ENCODE data around the gene SPTBN5. TPM values are rescaled to one million over a fixed set of nuclear protein-coding genes. Genes with fewer than 3 reads are reported as not detected.

Gene SPTBN5
- total RNA-seq, 6 experiments from 2014 or later, result 0.16 to 0.34 (median 0.24) TPM

- no peak overlapping the region for H3K27ac Mint-ChIP-seq
- H3K4me3 Mint-ChIP-seq, result no peak overlapping the region
- no peak for TF ChIP-seq CTCF (IDR thresholded peaks at IDR 0.05)
- peaks cover 4% of the 10 kb centered on the region; the same call in 1 of the 2 replicates for H3K27me3 Mint-ChIP-seq (ENCODE audit: insufficient read depth)
- no peaks in the 10 kb centered on the region for H3K9me3 Mint-ChIP-seq
- peaks cover 5% of the 10 kb centered on the region; the same call in 1 of the 2 replicates for H3K36me3 Mint-ChIP-seq (ENCODE audit: low read depth)
- no peak for DNase-seq
- no peaks in the 10 kb centered on the region for H3K4me1 Mint-ChIP-seq (ENCODE audit: low read depth)
These were observed 40.9 kb downstream of the SPTBN5 start for GRCh38 chr15:41852736-41853590.

GRCh38 chr15:41851755-41852370 lies 42.0 kb downstream of the SPTBN5 start:
- Mint-ChIP-seq H3K27ac (no peak overlapping the region), H3K9me3 (no peaks in the 10 kb centered on the region), H3K4me3 (no peak overlapping the region), H3K36me3 (ENCODE audit: low read depth) (peaks cover 5% of the 10 kb centered on the region; the same call in 1 of the 2 replicates), H3K4me1 (ENCODE audit: low read depth) (no peaks in the 10 kb centered on the region), H3K27me3 (ENCODE audit: insufficient read depth) (peaks cover 4% of the 10 kb centered on the region; the same call in 1 of the 2 replicates)
- no peak for TF ChIP-seq CTCF (IDR thresholded peaks at IDR 0.05)
- DNase-seq, result no peak

- TF ChIP-seq CTCF (IDR thresholded peaks at IDR 0.05), result no peak
- Mint-ChIP-seq H3K27ac (no peak overlapping the region), H3K4me3 (no peak overlapping the region), H3K36me3 (ENCODE audit: low read depth) (peaks cover 5% of the 10 kb centered on the region), H3K27me3 (ENCODE audit: insufficient read depth) (peaks cover 4% of the 10 kb centered on the region; the same call in 1 of the 2 replicates), H3K4me1 (ENCODE audit: low read depth) (no peaks in the 10 kb centered on the region), H3K9me3 (no peaks in the 10 kb centered on the region)
- no peak for DNase-seq
These were observed 42.7 kb downstream of the SPTBN5 start for GRCh38 chr15:41851167-41851523.

GRCh38 chr15:41850482-41851166 lies 43.2 kb downstream of the SPTBN5 start:
- Mint-ChIP-seq H3K27me3 (ENCODE audit: insufficient read depth) (peaks cover 4% of the 10 kb centered on the region; the same call in 1 of the 2 replicates), H3K36me3 (ENCODE audit: low read depth) (peaks cover 5% of the 10 kb centered on the region), H3K9me3 (no peaks in the 10 kb centered on the region), H3K27ac (no peak overlapping the region), H3K4me3 (no peak overlapping the region), H3K4me1 (ENCODE audit: low read depth) (no peaks in the 10 kb centered on the region)
- no peak for DNase-seq
- no peak for TF ChIP-seq CTCF (IDR thresholded peaks at IDR 0.05)

GRCh38 chr15:41849861-41850260 lies 44.0 kb downstream of the SPTBN5 start:
- no peak overlapping the region for H3K4me3 Mint-ChIP-seq

More at GRCh38 chr15:41849861-41850260, 44.0 kb downstream of the SPTBN5 start:
- TF ChIP-seq CTCF (IDR thresholded peaks at IDR 0.05), result no peak
- Mint-ChIP-seq H3K9me3 (no peaks in the 10 kb centered on the region), H3K27ac (no peak overlapping the region), H3K4me1 (ENCODE audit: low read depth) (no peaks in the 10 kb centered on the region), H3K36me3 (ENCODE audit: low read depth) (peaks cover 5% of the 10 kb centered on the region), H3K27me3 (ENCODE audit: insufficient read depth) (peaks cover 4% of the 10 kb centered on the region; the same call in 1 of the 2 replicates)
- DNase-seq, result no peak
